Gastrocnemius medialis (tissue), 4 donors: Measurements from ENCODE around the gene CACNG3.

Experiments used
- CTCF ChIP-seq, 5 experiments: fragments of 450-650 bp in 3 of 5; fragments of 200-600 bp in 2 of 5; sonication (generic) in 2 of 5; IDR thresholded peaks in 4 of 5; conservative IDR thresholded peaks in 1 of 5; 1 replicate in 4 of 5; 2 replicates in 1 of 5; pipeline ENCODE4 v1.5.1; 2016 to 2019; ENCODE audit warnings: antibody characterized with exemption in 5 of 5, mild to moderate bottlenecking in 3 of 5, moderate library complexity in 3 of 5
- POLR2A ChIP-seq, 2 donors: fragments of 450-650 bp; IDR thresholded peaks; one replicate each; pipeline ENCODE4 v1.6.1; 2017; ENCODE audit warnings: antibody characterized with exemption in 2 of 2, mild to moderate bottlenecking in 2 of 2, moderate library complexity in 2 of 2

- TF ChIP-seq CTCF (IDR thresholded peaks at IDR 0.05 in 4 of 5, conservative IDR thresholded peaks at IDR 0.05 in 1 of 5): no peak
- TF ChIP-seq POLR2A (IDR thresholded peaks at IDR 0.05): no peak
Measured at GRCh38 chr16:24228514-24228913, 27.6 kb upstream of the CACNG3 start.
